Subcutaneous adipose tissue (tissue), 4 donors: ENCODE data around the gene CYB561A3. TPM values are rescaled to one million over a fixed set of nuclear protein-coding genes. Genes with fewer than 3 reads are reported as not detected.

Source experiments
- total RNA-seq, 4 donors: library from RNA; depleted of rRNA; stranded (reverse); fragments of >200 nt; gene quantifications; one replicate each; pipeline ENCODE4 v1.1.0, GENCODE V29; 2016
- TF ChIP-seq, protein P1 (sequence below): fragments of 450-650 bp; IDR thresholded peaks from one replicate; pipeline ENCODE4 v1.5.1; 2016; ENCODE audit warnings: low read depth, mild to moderate bottlenecking, control low read depth, antibody characterized with exemption, moderate library complexity

The CYB561A3 gene
- total RNA-seq, 4 donors from 2014 or later = 22.0 to 43.0 (median 34.2) TPM

DNA sequence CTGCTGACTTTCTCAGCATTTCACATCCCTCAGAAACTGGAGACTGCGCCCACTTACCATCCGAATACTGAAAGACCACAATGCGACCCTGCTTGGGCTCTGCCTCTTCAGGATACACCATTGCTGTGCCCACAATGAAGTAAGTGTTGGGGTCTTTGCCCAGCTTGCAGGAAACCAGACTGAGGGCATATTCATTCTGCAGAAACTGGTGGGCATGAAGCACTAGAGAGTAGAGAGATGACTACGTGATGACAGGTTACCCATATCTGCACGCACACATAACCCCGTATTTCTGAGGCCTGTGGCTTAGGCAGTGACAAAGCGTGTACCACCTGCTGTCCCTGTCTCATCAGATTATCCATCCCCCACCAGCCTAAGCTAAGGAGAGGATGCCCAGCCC, 51.9 kb downstream of the CYB561A3 start:
- TF ChIP-seq, protein P1, sequence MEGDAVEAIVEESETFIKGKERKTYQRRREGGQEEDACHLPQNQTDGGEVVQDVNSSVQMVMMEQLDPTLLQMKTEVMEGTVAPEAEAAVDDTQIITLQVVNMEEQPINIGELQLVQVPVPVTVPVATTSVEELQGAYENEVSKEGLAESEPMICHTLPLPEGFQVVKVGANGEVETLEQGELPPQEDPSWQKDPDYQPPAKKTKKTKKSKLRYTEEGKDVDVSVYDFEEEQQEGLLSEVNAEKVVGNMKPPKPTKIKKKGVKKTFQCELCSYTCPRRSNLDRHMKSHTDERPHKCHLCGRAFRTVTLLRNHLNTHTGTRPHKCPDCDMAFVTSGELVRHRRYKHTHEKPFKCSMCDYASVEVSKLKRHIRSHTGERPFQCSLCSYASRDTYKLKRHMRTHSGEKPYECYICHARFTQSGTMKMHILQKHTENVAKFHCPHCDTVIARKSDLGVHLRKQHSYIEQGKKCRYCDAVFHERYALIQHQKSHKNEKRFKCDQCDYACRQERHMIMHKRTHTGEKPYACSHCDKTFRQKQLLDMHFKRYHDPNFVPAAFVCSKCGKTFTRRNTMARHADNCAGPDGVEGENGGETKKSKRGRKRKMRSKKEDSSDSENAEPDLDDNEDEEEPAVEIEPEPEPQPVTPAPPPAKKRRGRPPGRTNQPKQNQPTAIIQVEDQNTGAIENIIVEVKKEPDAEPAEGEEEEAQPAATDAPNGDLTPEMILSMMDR = no peak

DNA sequence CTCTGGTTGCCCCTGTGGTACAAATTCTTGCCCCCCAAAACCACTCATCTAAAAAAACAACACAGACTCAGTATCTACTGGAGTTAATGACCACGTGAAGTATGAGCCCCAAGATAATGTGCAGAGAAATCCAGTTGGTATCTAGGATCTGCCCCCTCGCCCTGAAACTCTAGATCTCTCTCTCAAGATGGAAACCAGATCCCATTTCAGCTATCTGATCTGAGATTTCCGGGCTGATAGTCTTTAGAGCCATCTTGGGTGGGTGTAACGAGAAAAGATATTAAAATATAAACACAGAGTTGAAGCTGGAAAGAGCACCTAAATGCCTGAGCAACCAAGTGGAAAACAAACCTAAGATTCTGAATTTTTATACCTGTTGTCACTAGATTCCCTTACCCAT, 52.5 kb downstream of the CYB561A3 start:
- TF ChIP-seq, protein P1 = no peak

DNA sequence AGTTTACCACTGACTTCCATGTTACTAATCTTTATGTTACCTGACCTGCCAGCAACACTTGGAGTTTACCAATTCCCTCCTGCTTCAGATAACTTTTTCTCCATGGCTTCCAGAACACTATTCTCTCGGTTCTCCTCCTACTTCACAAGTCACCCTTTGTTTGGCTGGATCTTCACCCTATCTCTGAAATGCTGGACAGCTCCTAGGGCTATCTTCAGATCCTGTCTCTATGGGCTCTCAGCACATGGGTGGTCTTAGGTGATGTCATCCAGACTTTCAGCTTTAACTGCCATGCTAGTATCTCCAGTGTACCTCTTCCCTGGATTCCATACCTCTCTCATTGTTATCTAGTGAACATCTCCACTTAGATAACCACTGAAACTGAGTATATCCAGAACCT, 54.3 kb downstream of the CYB561A3 start:
- TF ChIP-seq, protein P1 = no peak

DNA sequence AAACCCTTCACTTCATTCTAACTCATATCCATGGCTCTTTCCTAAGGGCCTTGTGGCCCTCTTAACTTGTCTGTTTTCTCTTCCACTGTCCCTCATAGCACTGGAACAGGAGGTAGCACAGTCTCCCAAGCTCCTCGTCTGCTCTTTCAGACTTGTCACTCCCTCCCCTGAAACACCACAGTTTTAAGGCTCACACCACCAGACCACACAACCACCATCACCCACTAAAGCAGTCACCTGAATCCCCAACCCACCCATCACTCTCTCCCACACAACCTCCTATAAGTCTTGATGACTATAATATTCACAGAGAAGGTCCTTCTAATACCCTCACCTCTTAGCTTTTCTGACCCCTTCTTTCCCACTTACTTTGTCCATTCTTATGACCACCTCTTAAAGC, 55.5 kb downstream of the CYB561A3 start:
- TF ChIP-seq, protein P1 = no peak

DNA sequence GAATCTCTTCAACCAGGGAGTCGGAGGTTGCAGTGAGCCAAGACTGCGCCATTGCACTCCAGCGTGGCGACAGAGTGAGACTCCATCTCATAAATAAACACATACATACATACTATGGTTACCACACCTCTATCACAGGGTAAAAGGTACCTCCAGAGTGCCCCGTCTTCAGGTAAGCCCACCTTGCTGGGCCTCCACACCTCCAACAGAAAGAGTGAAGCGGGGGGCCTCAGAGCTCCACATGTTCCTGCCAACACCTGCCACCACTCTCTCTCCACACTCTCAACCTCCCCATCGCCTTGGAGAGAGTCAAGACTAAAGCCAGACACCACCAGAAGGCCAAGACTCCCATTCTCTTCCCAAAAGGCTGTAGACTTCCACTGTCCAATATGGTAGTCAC, 56.3 kb downstream of the CYB561A3 start:
- TF ChIP-seq, protein P1 = no peak

DNA sequence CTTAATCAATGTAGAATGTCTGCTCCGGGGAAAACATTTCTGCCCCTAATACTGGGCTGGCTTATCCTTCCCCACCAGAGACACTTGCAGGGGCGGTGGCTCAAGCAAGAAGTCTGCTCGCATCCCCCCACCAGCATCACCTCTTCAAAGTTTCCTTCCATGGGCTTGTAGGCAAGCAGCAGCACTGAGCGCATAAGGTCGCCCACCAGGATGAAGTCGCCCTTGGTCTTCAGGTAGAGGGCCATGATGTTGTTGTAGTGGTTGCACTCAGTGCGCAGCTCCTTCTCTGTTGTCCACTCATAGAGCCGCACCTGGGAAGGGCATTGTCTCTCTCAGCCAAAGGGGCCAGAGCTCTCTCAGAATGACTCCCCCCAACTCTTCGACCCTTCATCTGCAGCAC, 58.0 kb downstream of the CYB561A3 start:
- TF ChIP-seq, protein P1 = no peak

DNA sequence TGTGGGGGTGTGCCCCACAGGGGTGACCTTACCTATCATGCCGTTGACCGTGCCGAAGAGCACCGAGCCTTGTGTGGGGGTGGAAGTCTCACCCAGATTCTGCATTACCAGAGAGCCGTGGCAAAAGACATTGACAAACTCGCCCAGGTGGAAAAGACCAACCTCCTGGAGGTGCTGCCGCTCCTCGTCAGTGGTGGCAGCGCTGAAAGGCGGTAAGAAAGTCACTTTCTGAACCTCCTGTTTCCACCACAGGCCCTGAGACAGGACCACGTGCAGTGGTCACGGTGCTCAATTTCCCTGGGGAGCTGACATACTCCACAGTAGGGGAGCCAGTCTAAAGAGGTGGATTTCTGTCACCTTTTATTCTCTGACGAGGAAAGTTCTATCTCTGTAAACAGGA, 59.1 kb downstream of the CYB561A3 start:
- TF ChIP-seq, protein P1 = no peak

Other genes with a start within 250 kb of the CYB561A3 start
- gene VPS37C, start 200.5 kb downstream of the CYB561A3 start, total RNA-seq = 10 to 100 TPM in 1 of 4 donors, 1 to 10 TPM in 3; 6.7 to 10.9 (median 8.8) TPM
- 10 to 100 TPM in 2 of 4 donors, 1 to 10 TPM in 1, not detected in 1; 4.4 to 46.1 (median 45.4) TPM for gene PGA3, start 158.4 kb downstream of the CYB561A3 start, total RNA-seq
- 10 to 100 TPM in 2 of 4 donors, 1 to 10 TPM in 2; 1.3 to 44.5 (median 24.4) TPM for gene PGA4, start 139.5 kb downstream of the CYB561A3 start, total RNA-seq
- gene PGA5, start 120.7 kb downstream of the CYB561A3 start, total RNA-seq = 10 to 100 TPM in 1 of 4 donors, 1 to 10 TPM in 2, under 1 TPM in 1; 0.51 to 11.7 (median 2.4) TPM
- gene VWCE, start 66.6 kb downstream of the CYB561A3 start, total RNA-seq = 1 to 10 TPM; 1.0 to 3.9 (median 2.2) TPM
- gene DDB1, start 28.8 kb downstream of the CYB561A3 start, total RNA-seq = 100 to 1,000 TPM; 105 to 144 (median 127) TPM
- 10 to 100 TPM in 3 of 4 donors, 1 to 10 TPM in 1; 9.3 to 24.1 (median 15.5) TPM for gene TKFC, start 28.7 kb downstream of the CYB561A3 start, total RNA-seq
- gene TMEM138, start 492 bp upstream of the CYB561A3 start, total RNA-seq = 10 to 100 TPM; 18.5 to 55.8 (median 22.3) TPM
- gene TMEM216, start 30.7 kb upstream of the CYB561A3 start, total RNA-seq = 10 to 100 TPM in 3 of 4 donors, 1 to 10 TPM in 1; 6.8 to 14.4 (median 13.4) TPM
- 10 to 100 TPM; 33.0 to 49.5 (median 40.5) TPM for gene CPSF7, start 68.1 kb upstream of the CYB561A3 start, total RNA-seq
- 10 to 100 TPM; 30.0 to 46.2 (median 33.9) TPM for gene SDHAF2, start 68.2 kb upstream of the CYB561A3 start, total RNA-seq
- gene LRRC10B, start 146.9 kb upstream of the CYB561A3 start, total RNA-seq = 1 to 10 TPM in 2 of 4 donors, under 1 TPM in 1, not detected in 1; 0.22 to 1.7 (median 1.6) TPM
- gene SYT7, start 219.2 kb upstream of the CYB561A3 start, total RNA-seq = 1 to 10 TPM in 3 of 4 donors, under 1 TPM in 1; 0.66 to 4.0 (median 1.4) TPM